Prostate gland (tissue), 2 donors: ENCODE results near the gene PAQR8.

Source experiments
- POLR2A ChIP-seq: fragments of 450-650 bp; IDR thresholded peaks from one replicate; pipeline ENCODE4 v1.6.1; 2016; ENCODE audit warnings: antibody characterized with exemption, mild to moderate bottlenecking
- POLR2AphosphoS5 ChIP-seq: sonication (generic); formaldehyde crosslinking; IDR thresholded peaks from one replicate; pipeline ENCODE4 v1.6.1; 2017; ENCODE audit warnings: antibody characterized with exemption
- TF ChIP-seq, protein P1 (sequence below), 4 experiments: fragments of 200-600 bp in 2 of 4; fragments of 450-650 bp in 2 of 4; sonication (generic) in 2 of 4; IDR thresholded peaks; 1 replicate in 3 of 4; 2 replicates in 1 of 4; pipeline ENCODE4 v1.5.1; 2016 to 2019; ENCODE audit warnings: antibody characterized with exemption in 4 of 4, mild to moderate bottlenecking in 2 of 4, moderate library complexity in 2 of 4

DNA sequence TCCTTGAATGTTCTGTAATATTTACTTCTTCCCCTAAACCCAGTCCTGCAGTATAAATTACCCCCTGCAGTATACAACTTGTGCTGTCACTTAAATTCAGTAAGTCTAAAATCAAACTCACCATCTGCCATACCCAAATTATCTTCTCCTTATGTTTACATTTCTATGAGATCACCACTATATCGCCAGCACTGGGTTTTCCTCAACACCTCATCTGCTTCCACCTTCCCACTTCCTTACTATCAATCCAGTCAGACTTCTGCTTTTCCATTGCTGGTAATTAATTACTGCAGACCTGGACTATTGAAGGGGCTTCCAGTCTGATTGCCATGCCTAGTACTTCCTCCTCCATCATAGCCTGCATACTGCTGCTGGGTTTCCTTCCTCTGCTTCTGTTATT is 73.4 kb downstream of the PAQR8 start:
- TF ChIP-seq POLR2A (no peak), POLR2AphosphoS5 (no peak)
- TF ChIP-seq, protein P1, sequence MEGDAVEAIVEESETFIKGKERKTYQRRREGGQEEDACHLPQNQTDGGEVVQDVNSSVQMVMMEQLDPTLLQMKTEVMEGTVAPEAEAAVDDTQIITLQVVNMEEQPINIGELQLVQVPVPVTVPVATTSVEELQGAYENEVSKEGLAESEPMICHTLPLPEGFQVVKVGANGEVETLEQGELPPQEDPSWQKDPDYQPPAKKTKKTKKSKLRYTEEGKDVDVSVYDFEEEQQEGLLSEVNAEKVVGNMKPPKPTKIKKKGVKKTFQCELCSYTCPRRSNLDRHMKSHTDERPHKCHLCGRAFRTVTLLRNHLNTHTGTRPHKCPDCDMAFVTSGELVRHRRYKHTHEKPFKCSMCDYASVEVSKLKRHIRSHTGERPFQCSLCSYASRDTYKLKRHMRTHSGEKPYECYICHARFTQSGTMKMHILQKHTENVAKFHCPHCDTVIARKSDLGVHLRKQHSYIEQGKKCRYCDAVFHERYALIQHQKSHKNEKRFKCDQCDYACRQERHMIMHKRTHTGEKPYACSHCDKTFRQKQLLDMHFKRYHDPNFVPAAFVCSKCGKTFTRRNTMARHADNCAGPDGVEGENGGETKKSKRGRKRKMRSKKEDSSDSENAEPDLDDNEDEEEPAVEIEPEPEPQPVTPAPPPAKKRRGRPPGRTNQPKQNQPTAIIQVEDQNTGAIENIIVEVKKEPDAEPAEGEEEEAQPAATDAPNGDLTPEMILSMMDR (IDR thresholded peaks at IDR 0.05): no peak
